GM19193 (cell line): ENCODE results near the gene TPCN1.
A peak's percentile ranks its signal among the peaks of the same experiment; 100 is the strongest.

Experiments used
- POLR2A ChIP-seq: IDR thresholded peaks from 4 replicates; pipeline ENCODE4 v1.6.1; 2011; ENCODE audit not compliant: insufficient read depth, insufficient read length; ENCODE audit errors: extremely low read depth

TPCN1 gene

DNA sequence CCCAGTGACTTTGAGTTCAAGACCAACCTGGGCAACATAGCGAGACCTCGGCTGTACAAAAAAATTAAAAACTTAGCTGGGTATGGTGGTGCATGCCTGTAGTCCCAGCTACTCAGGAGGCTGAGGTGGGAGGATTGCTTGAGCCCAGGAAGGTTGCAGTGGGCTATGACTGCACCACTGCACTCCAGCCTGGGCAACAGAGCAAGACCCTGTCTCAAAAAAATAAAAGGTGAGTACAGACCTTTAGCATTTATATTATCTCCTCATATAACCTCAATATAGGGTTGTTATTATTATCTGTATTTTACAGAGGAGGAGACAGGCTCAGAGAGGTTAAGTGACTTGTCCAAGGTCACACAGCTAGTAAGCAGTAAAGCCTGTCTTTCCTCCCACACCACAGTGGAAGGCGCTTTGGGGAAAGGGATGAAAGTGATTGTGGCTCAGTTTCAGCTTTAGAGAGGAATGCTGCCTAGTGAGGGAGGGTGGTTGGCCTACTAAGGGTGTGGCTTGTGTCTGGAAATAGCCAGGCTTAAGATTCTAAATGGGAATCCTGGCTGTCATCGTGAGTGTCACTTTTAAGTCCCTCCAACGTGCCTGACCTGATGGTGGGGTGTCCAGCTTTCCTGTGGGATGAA lies 7.2 kb downstream of the TPCN1 start:
- no peak for TF ChIP-seq POLR2A

DNA sequence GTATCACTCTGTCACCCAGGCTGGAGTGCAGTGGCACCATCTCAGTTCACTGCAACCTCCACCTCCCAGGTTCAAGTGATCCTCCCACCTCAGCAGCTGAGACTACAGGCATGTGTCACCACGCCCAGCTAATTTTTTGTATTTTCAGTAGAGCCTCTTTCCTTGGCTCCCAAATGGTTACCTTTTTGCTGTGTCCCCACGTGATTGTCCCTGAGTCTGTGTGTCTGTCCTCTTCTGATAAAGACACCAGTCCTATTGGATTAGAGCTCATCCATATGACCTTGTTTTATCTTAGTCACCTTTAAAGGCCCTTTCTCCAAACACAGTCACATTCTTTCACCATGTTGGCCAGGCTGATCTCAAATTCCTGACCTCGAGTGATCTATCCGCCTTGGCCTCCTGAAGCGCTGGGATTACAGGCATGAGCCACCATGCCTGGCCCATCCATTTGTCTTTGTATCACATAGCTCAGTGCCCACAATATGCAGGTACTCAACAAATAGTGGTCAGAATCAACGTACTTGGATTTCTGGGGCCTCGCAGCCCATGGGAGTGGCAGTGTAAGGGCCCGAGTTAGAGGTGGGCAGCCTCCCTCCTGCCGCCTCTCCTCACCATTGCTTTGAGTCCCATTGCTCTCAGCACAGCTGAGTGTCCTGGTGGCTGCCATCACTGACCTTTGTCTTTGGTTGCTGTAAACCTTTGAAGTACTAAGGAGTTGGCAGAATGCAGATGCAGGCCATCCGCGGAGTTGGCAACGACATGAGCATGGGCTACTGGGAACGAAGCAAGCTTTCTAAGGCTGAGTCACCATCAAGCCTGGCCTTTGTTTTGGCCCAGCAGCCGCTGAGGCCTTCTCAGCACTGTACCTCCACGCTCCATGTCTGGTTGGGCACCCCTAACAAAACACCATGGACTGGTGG lies 9.3 kb downstream of the TPCN1 start:
- TF ChIP-seq POLR2A, result no peak

DNA sequence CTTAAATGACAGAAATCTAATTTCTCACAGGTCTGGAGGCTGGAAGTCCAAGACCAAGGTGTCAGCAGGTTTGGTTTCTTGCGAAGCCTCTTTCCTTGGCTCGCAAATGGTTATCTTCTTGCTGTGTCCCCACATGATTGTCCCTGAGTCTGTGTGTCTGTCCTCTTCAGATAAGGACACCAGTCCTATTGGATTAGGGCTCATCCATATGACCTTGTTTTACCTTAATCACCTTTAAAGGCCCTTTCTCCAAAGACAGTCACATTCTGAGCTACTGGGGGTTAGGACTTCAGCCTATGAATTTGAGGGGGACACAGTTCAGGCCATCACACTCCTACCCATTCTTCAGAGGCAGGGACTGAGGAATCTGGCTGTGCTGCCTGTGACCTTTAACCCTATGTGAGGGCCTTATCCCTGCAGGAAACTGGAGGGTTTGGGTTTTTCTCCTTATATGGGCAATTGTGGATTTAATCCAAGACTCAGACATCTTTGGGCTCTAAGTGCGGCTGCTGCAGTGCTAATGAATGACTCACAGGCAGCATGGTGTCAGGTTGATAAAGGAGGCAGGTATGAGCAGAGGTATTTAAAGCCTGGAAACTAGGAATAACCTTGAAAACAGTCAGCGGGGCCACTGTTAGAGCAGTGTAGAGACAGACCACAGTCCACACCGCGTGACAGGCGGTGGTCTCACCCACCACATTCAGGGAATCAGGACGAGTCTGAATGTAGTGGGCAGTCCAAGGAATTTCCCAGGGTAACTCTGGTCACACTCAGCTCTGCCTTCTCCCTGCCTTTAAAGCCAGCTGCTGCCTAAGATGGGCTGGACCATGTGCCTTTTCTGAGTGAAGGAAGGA lies 10.2 kb downstream of the TPCN1 start:
- no peak for TF ChIP-seq POLR2A

DNA sequence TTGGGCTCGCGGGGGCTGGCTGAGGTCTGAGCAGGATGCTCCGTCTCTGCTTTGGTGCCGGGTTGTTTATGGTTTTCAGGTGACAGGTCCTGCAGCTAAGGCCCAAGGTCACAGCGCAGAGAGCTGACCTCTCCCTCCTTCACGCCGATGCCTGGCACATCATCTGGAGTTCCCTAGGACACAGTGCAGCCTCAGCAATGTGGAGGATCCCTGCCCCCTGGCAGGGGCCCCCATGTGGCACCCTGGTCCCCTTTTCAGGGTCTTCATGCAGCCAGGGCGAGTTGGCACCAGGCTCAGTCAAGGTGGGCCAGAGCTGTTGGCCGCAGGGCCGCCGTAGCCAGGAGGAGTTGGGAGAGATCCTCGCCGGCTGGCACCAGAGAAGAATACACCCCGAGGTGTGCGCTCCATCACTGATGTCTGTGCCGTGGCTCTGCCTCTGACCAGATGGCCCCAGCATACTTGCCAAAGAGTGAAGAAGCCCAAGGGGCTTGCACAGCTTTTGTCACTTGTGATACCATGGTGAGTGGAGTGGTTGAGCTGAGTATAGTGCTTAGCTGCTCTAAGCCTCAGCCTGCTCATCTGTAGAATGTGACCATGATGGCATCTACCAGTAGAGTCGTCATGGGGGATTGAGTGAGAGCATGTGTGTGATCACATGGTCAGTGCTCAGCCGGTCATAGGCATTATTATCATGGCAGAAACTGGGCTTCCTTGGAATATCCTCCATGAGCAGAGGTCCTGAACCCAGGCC lies 11.0 kb downstream of the TPCN1 start:
- TF ChIP-seq POLR2A, result no peak

DNA sequence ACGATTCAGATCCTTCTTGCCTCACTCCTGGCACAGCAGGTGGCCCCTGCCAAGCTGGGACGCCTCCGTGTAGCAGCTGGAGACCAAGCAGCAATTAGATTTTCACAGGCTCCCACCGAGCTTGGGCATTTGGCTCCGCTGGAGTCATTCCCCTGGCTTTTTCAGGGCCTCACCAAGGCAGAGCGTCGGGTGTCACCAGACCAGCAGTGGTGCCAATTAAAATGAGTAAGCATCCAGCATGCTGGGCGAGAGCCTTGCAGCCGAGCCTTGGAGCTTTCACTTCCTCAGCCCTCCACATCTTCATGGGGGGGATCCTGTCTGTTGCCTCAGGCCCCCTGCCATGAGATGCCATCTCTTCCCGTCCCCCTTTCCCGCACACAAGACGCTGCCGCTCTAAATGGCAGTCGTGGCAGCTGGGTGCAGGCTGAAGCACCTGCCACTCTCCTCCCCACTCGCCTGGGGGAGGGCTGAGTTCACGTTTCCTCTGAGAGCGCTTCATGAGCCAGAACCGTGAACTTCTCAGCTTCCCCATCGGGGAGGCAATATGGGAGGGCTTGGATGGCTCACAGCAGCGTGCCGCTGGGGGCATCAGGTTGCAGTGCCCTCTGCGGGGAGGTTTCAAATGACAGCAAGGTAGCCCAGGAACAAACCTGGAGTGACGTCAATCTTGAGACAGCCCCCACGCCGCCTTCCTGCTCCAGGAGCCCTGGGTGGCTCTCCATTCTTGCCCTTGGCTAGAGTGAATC lies 11.7 kb downstream of the TPCN1 start:
- TF ChIP-seq POLR2A, result peak; percentile 43

DNA sequence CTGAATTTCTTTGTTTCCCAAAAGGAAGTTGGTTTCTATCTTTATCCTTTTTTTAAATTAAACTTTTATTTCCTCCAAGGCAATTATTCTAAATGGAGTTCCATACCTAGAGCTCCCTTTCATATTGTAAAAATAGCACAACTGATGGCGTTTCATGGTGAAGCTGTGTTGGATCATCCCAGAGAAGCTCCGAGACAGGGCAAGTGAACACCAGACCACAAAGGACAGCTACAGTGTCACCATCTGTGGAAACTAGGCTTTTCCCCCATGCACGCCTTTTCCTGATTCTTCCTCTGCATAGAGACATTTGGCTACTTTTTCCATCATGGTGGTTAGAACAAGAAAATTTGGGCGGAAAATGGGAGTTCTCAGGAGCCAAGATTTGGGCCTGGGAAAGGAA lies 12.7 kb downstream of the TPCN1 start:
- TF ChIP-seq POLR2A, result no peak

DNA sequence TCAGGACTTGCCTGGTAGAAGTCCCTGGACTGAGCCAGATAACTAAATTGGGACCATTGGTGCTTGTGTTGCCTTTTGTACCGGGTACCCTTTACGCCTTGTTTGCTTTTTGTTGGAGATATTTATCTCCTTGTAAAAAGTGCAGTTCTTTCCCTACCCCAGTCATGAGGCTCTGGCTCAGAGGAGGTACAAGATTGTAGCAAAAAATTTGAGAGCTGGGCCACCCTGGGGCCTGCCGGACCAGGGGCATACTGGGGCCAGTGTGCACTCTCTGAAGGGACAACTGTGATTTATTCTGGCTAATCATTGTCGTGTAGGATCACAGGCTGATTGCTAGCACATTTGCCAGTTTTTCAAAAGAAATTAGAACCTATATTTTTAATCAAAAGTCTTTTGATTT lies 13.2 kb downstream of the TPCN1 start:
- no peak for TF ChIP-seq POLR2A

DNA sequence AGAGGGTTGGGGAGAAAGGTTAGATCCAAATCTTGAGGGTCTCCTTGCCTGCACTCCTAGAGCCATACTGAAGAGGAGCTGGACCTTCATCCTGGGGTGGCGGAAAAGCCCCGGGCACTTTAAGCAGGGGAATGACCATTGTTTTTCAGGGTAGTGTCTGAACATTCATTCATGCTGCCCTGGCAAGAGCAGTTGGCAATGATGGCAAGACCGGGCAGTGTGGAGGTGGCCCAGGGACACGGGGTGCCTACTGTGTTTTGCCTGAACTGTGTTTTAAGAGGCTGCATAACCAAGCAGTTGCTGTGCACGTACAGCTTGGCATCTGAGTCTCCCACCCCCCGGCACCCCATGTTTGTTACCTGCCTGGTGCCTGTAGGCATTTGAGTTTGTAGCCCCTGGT lies 14.7 kb downstream of the TPCN1 start:
- TF ChIP-seq POLR2A, result no peak

DNA sequence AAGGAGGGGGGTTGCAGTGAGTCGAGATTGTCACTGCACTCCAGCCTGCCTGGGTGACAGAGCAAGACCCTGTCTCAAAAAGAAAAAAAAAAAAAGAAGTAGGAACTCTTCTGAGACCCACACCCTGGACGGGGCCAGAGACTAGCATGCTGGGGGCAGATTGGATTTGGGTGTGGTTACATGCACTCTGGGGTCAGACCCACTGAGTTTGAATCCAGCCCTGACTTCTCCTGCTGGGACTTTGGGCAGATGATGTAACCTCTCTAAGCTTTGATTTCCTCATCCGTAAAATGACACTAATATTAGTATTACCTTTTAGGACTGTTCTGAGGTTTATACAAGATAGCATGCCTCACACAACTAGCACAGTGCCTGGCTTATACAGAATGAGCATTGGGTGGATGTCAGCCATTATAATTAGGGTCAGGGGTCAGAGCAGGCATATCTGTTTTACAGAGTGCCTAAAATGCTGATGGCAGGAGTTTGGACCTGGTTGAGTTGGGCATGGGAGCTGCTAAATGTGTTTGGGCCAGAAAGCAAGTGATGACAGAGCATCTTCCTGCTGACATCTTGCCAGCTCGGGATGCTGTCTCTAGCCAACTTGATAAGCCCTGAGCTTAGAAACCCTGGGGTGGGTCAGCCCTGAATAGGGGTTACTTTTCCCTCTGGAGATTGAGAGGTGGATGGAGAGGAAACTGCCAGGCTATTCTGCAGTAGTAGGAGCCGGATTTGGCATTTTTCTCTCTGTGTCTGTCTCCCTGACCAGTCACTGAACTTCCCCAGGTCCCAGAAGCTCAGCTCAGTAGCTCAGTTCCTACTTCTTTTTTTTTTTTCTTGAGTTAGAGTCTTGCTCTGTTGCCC lies 15.5 kb downstream of the TPCN1 start:
- TF ChIP-seq POLR2A, result no peak

DNA sequence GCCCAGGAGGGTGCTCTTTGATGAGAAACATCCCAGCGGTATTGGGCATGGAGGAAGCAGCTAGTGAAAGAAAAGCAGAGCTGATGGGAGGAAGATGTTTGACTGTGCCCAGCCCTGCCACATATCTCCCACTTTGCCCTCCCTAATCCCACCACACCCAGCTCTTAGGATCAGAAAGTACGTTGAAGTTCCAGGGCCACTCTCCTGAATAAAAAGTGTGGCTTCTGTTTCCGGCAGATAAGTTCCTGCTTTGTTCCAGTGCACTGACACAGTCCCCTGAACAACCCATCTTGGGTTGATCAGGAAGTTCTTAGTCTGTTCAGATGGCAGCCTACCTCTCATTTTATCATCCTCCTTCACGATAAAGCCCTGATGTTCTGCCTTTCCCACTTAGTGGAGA lies 16.5 kb downstream of the TPCN1 start:
- no peak for TF ChIP-seq POLR2A

DNA sequence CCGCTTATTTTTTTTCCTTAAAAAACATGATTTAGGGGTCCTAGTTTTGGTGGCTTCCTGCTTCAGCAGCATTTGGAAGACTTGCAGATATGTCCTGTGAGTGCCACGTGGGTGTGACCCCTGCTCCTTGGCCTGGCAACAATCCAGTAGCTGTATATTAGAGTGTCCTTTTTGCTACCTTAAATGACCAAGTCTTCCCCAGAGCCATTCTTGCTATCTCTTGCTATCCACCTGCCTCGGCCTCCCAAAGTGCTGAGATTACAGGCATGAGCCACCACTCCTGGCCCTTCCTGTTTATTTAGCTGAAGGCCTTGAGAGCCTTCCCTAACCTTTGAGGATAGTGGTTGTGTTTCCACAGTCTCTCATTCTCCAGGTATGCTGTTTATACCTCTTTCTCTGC lies 17.0 kb downstream of the TPCN1 start:
- no peak for TF ChIP-seq POLR2A

DNA sequence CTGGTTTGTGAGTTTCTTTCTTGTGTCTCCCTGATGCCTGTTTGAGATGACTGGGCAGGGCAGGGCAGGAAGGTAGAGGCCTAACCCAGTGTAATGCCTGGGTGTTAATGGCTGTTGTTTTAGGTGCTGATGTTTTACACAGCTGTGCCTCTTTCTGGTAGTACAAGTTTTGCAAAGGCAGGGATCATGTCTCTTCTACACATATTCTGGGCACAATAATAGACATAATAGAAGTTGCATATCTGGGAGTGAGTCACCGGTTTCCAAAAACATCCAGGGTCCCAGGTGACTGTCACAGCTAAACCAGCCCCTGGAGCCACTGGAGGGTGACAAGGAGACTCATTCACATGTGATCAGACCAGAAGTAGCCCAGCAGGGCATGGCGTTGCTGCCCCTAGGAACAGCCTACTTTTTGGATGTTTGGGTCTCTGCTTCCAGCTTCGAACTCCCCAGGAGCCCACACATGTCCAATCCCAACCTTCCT lies 18.1 kb downstream of the TPCN1 start:
- TF ChIP-seq POLR2A, result no peak

DNA sequence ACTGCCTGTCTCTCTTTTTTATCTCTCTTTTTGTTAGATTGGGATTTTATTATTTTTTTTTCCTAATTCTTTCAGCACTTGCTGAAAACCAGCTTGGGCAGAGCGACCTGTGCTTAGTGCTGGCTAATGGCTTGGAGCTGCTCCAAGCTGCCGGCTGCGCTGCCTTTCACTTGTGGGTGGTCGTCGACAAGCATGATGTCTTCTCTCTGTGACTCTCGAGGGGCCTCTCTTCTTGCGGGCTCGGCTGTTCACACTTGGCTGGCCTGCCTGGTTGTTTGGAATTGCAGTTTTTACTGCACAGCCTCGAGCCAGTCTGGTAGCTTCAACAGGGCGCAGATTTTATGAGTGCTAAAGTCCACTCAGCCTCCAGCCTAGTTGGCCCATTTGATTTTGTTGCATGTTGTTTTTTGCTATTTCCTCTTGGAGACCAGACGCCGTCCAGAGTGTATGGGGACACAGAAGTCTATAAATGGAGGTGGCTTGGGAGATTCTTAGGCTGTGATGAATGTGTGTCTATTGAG lies 18.6 kb downstream of the TPCN1 start:
- TF ChIP-seq POLR2A, result no peak
